CD4-positive, alpha-beta T cell (primary cell): Measurements from ENCODE around the gene CIDEA. TPM values are rescaled to one million over a fixed set of nuclear protein-coding genes. Genes with fewer than 3 reads are reported as not detected.

ENCODE experiments used
- ATAC-seq: fragments of 200-7000 bp; cut with Tn5 transposase; one replicate; pipeline ENCODE4 v1.10.0; 2022; ENCODE audit warnings: mild to moderate bottlenecking; ENCODE audit not compliant: poor library complexity
- CTCF ChIA-PET: fragments of 350-600 bp; sonication (Branson Sonifier 250); formaldehyde crosslinking; loops from one replicate; lab custom pipeline; 2021; ENCODE audit warnings: antibody characterized with exemption, inconsistent platforms; lab: Charles Lee
- POLR2A ChIA-PET: fragments of 350-600 bp; sonication (Branson Sonifier 250); formaldehyde crosslinking; loops from one replicate; lab custom pipeline; 2021; ENCODE audit warnings: antibody characterized with exemption, inconsistent platforms; lab: Charles Lee
- DNase-seq, 14 experiments: peaks; one replicate each; pipeline ENCODE4 v3.0.0-alpha.2; 2013 to 2020; ENCODE audit warnings: mixed read lengths in 2 of 14
- H3K27ac ChIP-seq, 2 donors: one replicate each; pipeline versions ENCODE4 v1.5.1 to v1.7.0; 2013; ENCODE audit warnings: low read length in 2 of 2, low read depth in 1 of 2, mild to moderate bottlenecking in 1 of 2
- H3K27me3 ChIP-seq, 2 experiments: 1 replicate in 1 of 2; 2 replicates in 1 of 2; pipeline versions ENCODE4 v1.6.1 to v1.7.0; 2013; ENCODE audit warnings: low read length in 2 of 2, control low read depth in 1 of 2, mild to moderate bottlenecking in 1 of 2, moderate library complexity in 1 of 2; ENCODE audit not compliant: insufficient read depth in 2 of 2, control insufficient read depth in 1 of 2
- H3K36me3 ChIP-seq: one replicate; pipeline ENCODE4 v1.6.1; 2013; ENCODE audit warnings: low read length, control low read depth; ENCODE audit not compliant: insufficient read depth
- H3K4me1 ChIP-seq: one replicate; pipeline ENCODE4 v1.6.1; 2013; ENCODE audit warnings: low read length, control low read depth; ENCODE audit not compliant: insufficient read depth
- H3K4me3 ChIP-seq: one replicate; pipeline ENCODE4 v1.5.1; 2013; ENCODE audit warnings: mild to moderate bottlenecking, low read length, moderate library complexity
- H3K9me3 ChIP-seq, 2 experiments: 1 replicate in 1 of 2; 2 replicates in 1 of 2; pipeline versions ENCODE4 v1.6.1 to v1.7.0; 2013; ENCODE audit warnings: low read length in 2 of 2, mild to moderate bottlenecking in 2 of 2, control low read depth in 1 of 2, moderate library complexity in 1 of 2; ENCODE audit not compliant: control insufficient read depth in 1 of 2, insufficient read depth in 1 of 2
- H3K27ac Mint-ChIP-seq: one replicate; pipeline ENCODE4 v1.8.0; 2020; ENCODE audit warnings: mixed read lengths
- H3K27me3 Mint-ChIP-seq: one replicate; pipeline ENCODE4 v1.8.0; 2021; ENCODE audit warnings: mixed read lengths
- H3K36me3 Mint-ChIP-seq: one replicate; pipeline ENCODE4 v1.8.0; 2021; ENCODE audit warnings: low read depth, mixed read lengths
- H3K4me1 Mint-ChIP-seq: one replicate; pipeline ENCODE4 v1.8.0; 2021; ENCODE audit warnings: low read depth, mixed read lengths
- H3K4me3 Mint-ChIP-seq: one replicate; pipeline ENCODE4 v1.8.0; 2020; ENCODE audit warnings: mild to moderate bottlenecking, mixed read lengths
- H3K9me3 Mint-ChIP-seq: one replicate; pipeline ENCODE4 v1.8.0; 2020; ENCODE audit warnings: mixed read lengths
- CTCF ChIP-seq: fragments of 200-600 bp; IDR thresholded peaks from one replicate; pipeline ENCODE4 v1.8.0; 2022; ENCODE audit warnings: antibody characterized with exemption, mild to moderate bottlenecking
- intact Hi-C, 2 experiments: fragments of 100-400 bp; cut with DNase I in 1 of 2; cut with micrococcal nuclease in 1 of 2; formaldehyde crosslinking; loops; one replicate each; pipeline versions ENCODE4 v1.15.1 to v1.9.0; 2023 to 2025; cut with DNase I, micrococcal nuclease
- total RNA-seq, 174 experiments: library from RNA in 2 of 174; stranded (reverse) in 2 of 174; gene quantifications; one replicate each; pipeline ENCODE4 v1.2.3 and lab custom pipeline; 2021 to 2026

CIDEA gene
- total RNA-seq, 2 experiments from 2014 or later: not detected

GRCh38 chr18:12314591-12315305, 60.6 kb downstream of the CIDEA start:
- no peak overlapping the region for H3K4me3 Mint-ChIP-seq
- Histone ChIP-seq H3K27me3 (peaks cover 5 to 7% of the 10 kb centered on the region in 2 experiments), H3K36me3 (no peaks in the 10 kb centered on the region), H3K4me3 (no peak overlapping the region), H3K27ac (no peak overlapping the region), H3K9me3 (peaks cover 5 to 22% of the 10 kb centered on the region in 2 experiments), H3K4me1 (no peaks in the 10 kb centered on the region)
- H3K9me3 Mint-ChIP-seq: peaks cover 3% of the 10 kb centered on the region
- no peak for TF ChIP-seq CTCF
- H3K36me3 Mint-ChIP-seq: peaks cover 3% of the 10 kb centered on the region
- no peaks in the 10 kb centered on the region for H3K4me1 Mint-ChIP-seq
- POLR2A ChIA-PET: interaction anchor here (0.7 kb wide), 1 partner anchor 31 kb away, joined by 3 read pairs; no protein-coding TSS in a partner anchor
- ATAC-seq: no peak
- intact Hi-C loops: no loop called here
- H3K27me3 Mint-ChIP-seq: peaks cover 26% of the 10 kb centered on the region
- no peak for DNase-seq
- CTCF ChIA-PET: no interaction called here
- H3K27ac Mint-ChIP-seq: no peak overlapping the region

GRCh38 chr18:12315490-12315889, 61.3 kb downstream of the CIDEA start:
- Mint-ChIP-seq H3K36me3 (peaks cover 3% of the 10 kb centered on the region), H3K27me3 (peaks cover 23% of the 10 kb centered on the region), H3K9me3 (peaks cover 3% of the 10 kb centered on the region), H3K27ac (no peak overlapping the region), H3K4me3 (no peak overlapping the region), H3K4me1 (no peaks in the 10 kb centered on the region)
- H3K27me3 ChIP-seq: peaks cover 4 to 7% of the 10 kb centered on the region in 2 experiments
- no peaks in the 10 kb centered on the region for H3K36me3 ChIP-seq
- ATAC-seq: no peak
- no peak for DNase-seq
- intact Hi-C loops: no loop called here
- H3K9me3 ChIP-seq: peaks cover 4 to 16% of the 10 kb centered on the region in 2 experiments
- ChIA-PET POLR2A (no interaction called here), CTCF (no interaction called here)
- TF ChIP-seq CTCF: no peak
- H3K4me3 ChIP-seq: no peak overlapping the region
- no peak overlapping the region for H3K27ac ChIP-seq
- no peaks in the 10 kb centered on the region for H3K4me1 ChIP-seq

GRCh38 chr18:12315911-12316310, 61.8 kb downstream of the CIDEA start:
- Histone ChIP-seq H3K4me3 (no peak overlapping the region), H3K27ac (no peak overlapping the region), H3K36me3 (no peaks in the 10 kb centered on the region), H3K27me3 (peaks cover under 1 to 7% of the 10 kb centered on the region in 2 experiments), H3K9me3 (peaks cover 0 to 12% of the 10 kb centered on the region in 2 experiments), H3K4me1 (no peaks in the 10 kb centered on the region)
- DNase-seq: no peak
- Mint-ChIP-seq H3K4me1 (no peaks in the 10 kb centered on the region), H3K9me3 (peaks cover 3% of the 10 kb centered on the region), H3K4me3 (no peak overlapping the region), H3K27me3 (peaks cover 19% of the 10 kb centered on the region), H3K36me3 (peaks cover 6% of the 10 kb centered on the region), H3K27ac (no peak overlapping the region)
- POLR2A ChIA-PET: no interaction called here
- CTCF ChIA-PET: no interaction called here
- ATAC-seq: no peak
- intact Hi-C loops: no loop called here
- no peak for TF ChIP-seq CTCF
